Measurements from ENCODE around the gene LSM3. TPM values are rescaled to one million over a fixed set of nuclear protein-coding genes. Genes with fewer than 3 reads are reported as not detected.

The LSM3 gene
- total and polyA plus RNA-seq, 9 of the 15 experiments (the other 6 are each of a cell fraction or from before 2014, with no cell fraction given), result 33.8 to 203 (median 61.2) TPM

GRCh38 chr3:14222900-14223594, 44.4 kb downstream of the LSM3 start (continued):
- TF ChIP-seq IRF9 (tag; IDR thresholded peaks at IDR 0.05) (no peak), ZNF24 (IDR thresholded peaks at IDR 0.05) (no peak), RREB1 (CRISPR knock-in tag; IDR thresholded peaks at IDR 0.05) (no peak), PHTF2 (CRISPR knock-in tag; IDR thresholded peaks at IDR 0.05) (no peak), ZNF143 (CRISPR knock-in tag; IDR thresholded peaks at IDR 0.05) (no peak), L3MBTL2 (IDR thresholded peaks at IDR 0.05) (peak; percentile 30; the same call in 1 of the 2 replicates), XRCC4 (IDR thresholded peaks at IDR 0.05; ENCODE audit: extremely low read depth, insufficient read depth, insufficient read length) (no peak), CHD4 (IDR thresholded peaks at IDR 0.05; ENCODE audit: insufficient read depth, insufficient replicate concordance, low read depth, low read length, poor library complexity, severe bottlenecking) (no peak), RBM34 (IDR thresholded peaks at IDR 0.05; ENCODE audit: borderline replicate concordance, insufficient read depth, low read length) (no peak), ILF3 (IDR thresholded peaks at IDR 0.05; ENCODE audit: borderline replicate concordance) (no peak), CHAMP1 (IDR thresholded peaks at IDR 0.05) (0 out of 2 replicates have a peak, but pooled peaks have one; percentile 40), CBFA2T3 (IDR thresholded peaks at IDR 0.05) (peak; percentile 28; the same call in 1 of the 2 replicates), ZNF57 (CRISPR knock-in tag; IDR thresholded peaks at IDR 0.05) (no peak), ZNF785 (CRISPR knock-in tag; IDR thresholded peaks at IDR 0.05) (no peak), SIRT6 (IDR thresholded peaks at IDR 0.05; ENCODE audit: low read depth, low read length) (no peak), EP400 (IDR thresholded peaks at IDR 0.05) (no peak)

All from K562 (cell line).